ENCODE results near the gene PUM2. TPM values are rescaled to one million over a fixed set of nuclear protein-coding genes. Genes with fewer than 3 reads are reported as not detected.

The PUM2 gene
- total and polyA plus RNA-seq, 2 of the 13 experiments (the other 11 are each of a cell fraction or from before 2014, with no cell fraction given), result 69.6 to 69.8 TPM

- TF ChIP-seq NFIB (CRISPR knock-in tag; IDR thresholded peaks at IDR 0.05; ENCODE audit: borderline replicate concordance) (no peak), CENPBD1 (CRISPR knock-in tag; IDR thresholded peaks at IDR 0.05; ENCODE audit: borderline replicate concordance, low read depth) (no peak), HNF1B (CRISPR knock-in tag; IDR thresholded peaks at IDR 0.05) (no peak), RFX3 (CRISPR knock-in tag; IDR thresholded peaks at IDR 0.05) (no peak), TFAP4 (IDR thresholded peaks at IDR 0.05; ENCODE audit: borderline replicate concordance, low read depth) (no peak), IRF1 (CRISPR knock-in tag; IDR thresholded peaks at IDR 0.05; ENCODE audit: low read depth) (no peak), MLLT10 (CRISPR knock-in tag; IDR thresholded peaks at IDR 0.05) (no peak), ZBTB7A (CRISPR knock-in tag; IDR thresholded peaks at IDR 0.05) (no peak), FOXC1 (CRISPR knock-in tag; IDR thresholded peaks at IDR 0.05; ENCODE audit: borderline replicate concordance) (0 out of 2 replicates have a peak, but pooled peaks have one; percentile 17), KDM4B (CRISPR knock-in tag; IDR thresholded peaks at IDR 0.05) (no peak), TEAD2 (CRISPR knock-in tag; IDR thresholded peaks at IDR 0.05) (no peak), ZNF512B (CRISPR knock-in tag; IDR thresholded peaks at IDR 0.05; ENCODE audit: borderline replicate concordance) (0 out of 2 replicates have a peak, but pooled peaks have one; percentile 44), HOXA7 (CRISPR knock-in tag; IDR thresholded peaks at IDR 0.05) (no peak), ZNF792 (CRISPR knock-in tag; IDR thresholded peaks at IDR 0.05) (no peak), HMGXB3 (CRISPR knock-in tag; IDR thresholded peaks at IDR 0.05; ENCODE audit: borderline replicate concordance) (no peak), XRCC5 (optimal IDR thresholded peaks at IDR 0.05; ENCODE audit: low read length) (peak; percentile 70), ZNF547 (CRISPR knock-in tag; IDR thresholded peaks at IDR 0.05) (peak; percentile 65; the same call in 1 of the 2 replicates), SRY (CRISPR knock-in tag; IDR thresholded peaks at IDR 0.05) (peak; percentile 37; the same call in 1 of the 2 replicates)
These were observed 127.1 kb downstream of the PUM2 start (continued) for GRCh38 chr2:20223407-20224163.
